GM12878 (cell line): ENCODE results near the gene ABHD8.

Experiments used
- POLR2A ChIP-seq: IDR thresholded peaks from 2 replicates; pipeline ENCODE4 v1.6.1; 2011; ENCODE audit warnings: low read depth, mild to moderate bottlenecking, low read length
- POLR2AphosphoS2 ChIP-seq: IDR thresholded peaks from 2 replicates; pipeline ENCODE4 v1.6.1; 2011; ENCODE audit warnings: low read depth, mild to moderate bottlenecking, low read length, improper control_type of control experiment, moderate library complexity
- RAD21 ChIP-seq: IDR thresholded peaks from 2 replicates; pipeline ENCODE4 v1.6.1; 2011; ENCODE audit warnings: mild to moderate bottlenecking, low read depth, low read length, moderate library complexity; ENCODE audit not compliant: insufficient read depth
- SMAD1 ChIP-seq: fragments of 450-650 bp; IDR thresholded peaks from 2 replicates; pipeline ENCODE4 v1.6.1; 2018; ENCODE audit warnings: mild to moderate bottlenecking, low read depth; ENCODE audit not compliant: partially characterized antibody
- TF ChIP-seq, protein P1 (sequence below), 3 experiments: IDR thresholded peaks in 2 of 3; conservative IDR thresholded peaks in 1 of 3; 2 replicates each; pipeline ENCODE4 v1.5.1; 2011; ENCODE audit warnings: low read depth in 3 of 3, low read length in 3 of 3, mild to moderate bottlenecking in 3 of 3, control low read depth in 2 of 3, moderate library complexity in 2 of 3, inconsistent platforms in 1 of 3, mixed read lengths in 1 of 3; ENCODE audit not compliant: control insufficient read depth in 2 of 3, insufficient read depth in 1 of 3; ENCODE audit errors: extremely low read depth in 1 of 3
- TF ChIP-seq, protein P2 (sequence below): IDR thresholded peaks from 2 replicates; pipeline ENCODE4 v1.6.1; 2012; ENCODE audit warnings: improper control_type of control experiment, low read depth, low read length; ENCODE audit not compliant: insufficient replicate concordance

DNA sequence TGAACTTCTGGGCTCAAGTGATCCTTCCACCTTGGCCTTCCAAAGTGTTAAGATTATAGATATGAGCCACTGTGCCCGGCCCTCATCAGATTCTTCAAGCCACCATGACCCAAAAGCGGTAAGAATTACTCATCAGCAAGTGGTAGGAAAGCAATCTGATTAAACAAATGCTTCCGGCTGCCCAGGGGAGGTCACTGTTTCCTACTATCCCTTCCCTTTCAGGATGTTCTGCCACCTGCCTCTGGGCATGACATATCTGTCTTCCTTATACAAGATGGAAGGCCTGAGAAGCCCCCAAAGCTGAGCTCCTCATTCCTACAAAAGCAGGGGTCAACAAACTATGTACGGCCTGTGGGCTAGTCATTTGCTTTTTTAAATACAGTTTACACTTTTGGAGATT is 7.0 kb downstream of the ABHD8 start:
- TF ChIP-seq, protein P1, sequence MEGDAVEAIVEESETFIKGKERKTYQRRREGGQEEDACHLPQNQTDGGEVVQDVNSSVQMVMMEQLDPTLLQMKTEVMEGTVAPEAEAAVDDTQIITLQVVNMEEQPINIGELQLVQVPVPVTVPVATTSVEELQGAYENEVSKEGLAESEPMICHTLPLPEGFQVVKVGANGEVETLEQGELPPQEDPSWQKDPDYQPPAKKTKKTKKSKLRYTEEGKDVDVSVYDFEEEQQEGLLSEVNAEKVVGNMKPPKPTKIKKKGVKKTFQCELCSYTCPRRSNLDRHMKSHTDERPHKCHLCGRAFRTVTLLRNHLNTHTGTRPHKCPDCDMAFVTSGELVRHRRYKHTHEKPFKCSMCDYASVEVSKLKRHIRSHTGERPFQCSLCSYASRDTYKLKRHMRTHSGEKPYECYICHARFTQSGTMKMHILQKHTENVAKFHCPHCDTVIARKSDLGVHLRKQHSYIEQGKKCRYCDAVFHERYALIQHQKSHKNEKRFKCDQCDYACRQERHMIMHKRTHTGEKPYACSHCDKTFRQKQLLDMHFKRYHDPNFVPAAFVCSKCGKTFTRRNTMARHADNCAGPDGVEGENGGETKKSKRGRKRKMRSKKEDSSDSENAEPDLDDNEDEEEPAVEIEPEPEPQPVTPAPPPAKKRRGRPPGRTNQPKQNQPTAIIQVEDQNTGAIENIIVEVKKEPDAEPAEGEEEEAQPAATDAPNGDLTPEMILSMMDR (IDR thresholded peaks at IDR 0.05 in 2 of 3, conservative IDR thresholded peaks at IDR 0.05 in 1 of 3; ENCODE audit: control insufficient read depth in 2 of 3, extremely low read depth in 1 of 3, insufficient read depth in 1 of 3, low read depth in 3 of 3, low read length in 3 of 3): no peak
- no peak for TF ChIP-seq POLR2A
- TF ChIP-seq, protein P2, sequence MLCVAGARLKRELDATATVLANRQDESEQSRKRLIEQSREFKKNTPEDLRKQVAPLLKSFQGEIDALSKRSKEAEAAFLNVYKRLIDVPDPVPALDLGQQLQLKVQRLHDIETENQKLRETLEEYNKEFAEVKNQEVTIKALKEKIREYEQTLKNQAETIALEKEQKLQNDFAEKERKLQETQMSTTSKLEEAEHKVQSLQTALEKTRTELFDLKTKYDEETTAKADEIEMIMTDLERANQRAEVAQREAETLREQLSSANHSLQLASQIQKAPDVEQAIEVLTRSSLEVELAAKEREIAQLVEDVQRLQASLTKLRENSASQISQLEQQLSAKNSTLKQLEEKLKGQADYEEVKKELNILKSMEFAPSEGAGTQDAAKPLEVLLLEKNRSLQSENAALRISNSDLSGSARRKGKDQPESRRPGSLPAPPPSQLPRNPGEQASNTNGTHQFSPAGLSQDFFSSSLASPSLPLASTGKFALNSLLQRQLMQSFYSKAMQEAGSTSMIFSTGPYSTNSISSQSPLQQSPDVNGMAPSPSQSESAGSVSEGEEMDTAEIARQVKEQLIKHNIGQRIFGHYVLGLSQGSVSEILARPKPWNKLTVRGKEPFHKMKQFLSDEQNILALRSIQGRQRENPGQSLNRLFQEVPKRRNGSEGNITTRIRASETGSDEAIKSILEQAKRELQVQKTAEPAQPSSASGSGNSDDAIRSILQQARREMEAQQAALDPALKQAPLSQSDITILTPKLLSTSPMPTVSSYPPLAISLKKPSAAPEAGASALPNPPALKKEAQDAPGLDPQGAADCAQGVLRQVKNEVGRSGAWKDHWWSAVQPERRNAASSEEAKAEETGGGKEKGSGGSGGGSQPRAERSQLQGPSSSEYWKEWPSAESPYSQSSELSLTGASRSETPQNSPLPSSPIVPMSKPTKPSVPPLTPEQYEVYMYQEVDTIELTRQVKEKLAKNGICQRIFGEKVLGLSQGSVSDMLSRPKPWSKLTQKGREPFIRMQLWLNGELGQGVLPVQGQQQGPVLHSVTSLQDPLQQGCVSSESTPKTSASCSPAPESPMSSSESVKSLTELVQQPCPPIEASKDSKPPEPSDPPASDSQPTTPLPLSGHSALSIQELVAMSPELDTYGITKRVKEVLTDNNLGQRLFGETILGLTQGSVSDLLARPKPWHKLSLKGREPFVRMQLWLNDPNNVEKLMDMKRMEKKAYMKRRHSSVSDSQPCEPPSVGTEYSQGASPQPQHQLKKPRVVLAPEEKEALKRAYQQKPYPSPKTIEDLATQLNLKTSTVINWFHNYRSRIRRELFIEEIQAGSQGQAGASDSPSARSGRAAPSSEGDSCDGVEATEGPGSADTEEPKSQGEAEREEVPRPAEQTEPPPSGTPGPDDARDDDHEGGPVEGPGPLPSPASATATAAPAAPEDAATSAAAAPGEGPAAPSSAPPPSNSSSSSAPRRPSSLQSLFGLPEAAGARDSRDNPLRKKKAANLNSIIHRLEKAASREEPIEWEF: no peak
- no peak for TF ChIP-seq RAD21
- no peak for TF ChIP-seq SMAD1
- TF ChIP-seq POLR2AphosphoS2: no peak
